Heart left ventricle (tissue), 13 donors: Measurements from ENCODE around the gene AOX1.

Source experiments
- CTCF ChIP-seq, 12 donors: fragments of 200-600 bp; sonication (generic) in 4 of 12; IDR thresholded peaks; one replicate each; pipeline versions ENCODE4 v1.5.0 to v1.8.0; 2018 to 2022; ENCODE audit warnings: antibody characterized with exemption in 12 of 12, mild to moderate bottlenecking in 5 of 12
- POLR2A ChIP-seq, 2 donors: fragments of 450-650 bp; IDR thresholded peaks; one replicate each; pipeline ENCODE4 v1.6.1; 2017; ENCODE audit warnings: antibody characterized with exemption in 2 of 2, mild to moderate bottlenecking in 2 of 2, moderate library complexity in 2 of 2
- donor health status: ischemic (EF 13 %, LVEDD 7.1; RV severe dilation, severe dysfunction).
- donor health status: DM: no; HTN: yes; CAD: no.
- donor health status: DM: no; HTN: no; CAD: no.
- donor health status: ischemic (EF 25% LVEDD 6.9; RV normal size, moderate dysfunction).
- donor health status: ischemic (EF 25% LVEDD 5.7; RV mildly dilated, moderate dysfunction).
- donor health status: ischemic (EF 35%, LVEDD 5.7; RV mildly dilated, moderate dysfunction).
- donor health status: nonischemic (EF 11% LVEDD 7.7; RV severe dilation, severe dysfunction).
- donor health status: DM: yes; HTN: yes; CAD: no.
- donor health status: PGD.
- donor health status: ischemic (EF 29% LVEDD 5.4; RV normal size, mild dysfunction).
- donor health status: nonischemic (EF 23%, LVEDD 6.1; RV moderate dilation, normal function).

GRCh38 chr2:200700856-200701255, 115.0 kb downstream of the AOX1 start:
- no peak for TF ChIP-seq CTCF (IDR thresholded peaks at IDR 0.05)
- no peak for TF ChIP-seq POLR2A (IDR thresholded peaks at IDR 0.05)
